HUES6 (cell line): ENCODE results near the gene ECEL1.
"Not testable (repeated sequence)": the region's sequence is repeated elsewhere in the genome, so short reads cannot be mapped to it uniquely, and the experiment has no call there.

Experiments used
- H3K27ac ChIP-seq: 2 replicates; pipeline ENCODE4 v1.7.0; 2013; ENCODE audit warnings: low read depth, mild to moderate bottlenecking, low read length, inconsistent platforms
- H3K27me3 ChIP-seq: 2 replicates; pipeline ENCODE4 v1.6.1; 2013; ENCODE audit warnings: low read length; ENCODE audit not compliant: control insufficient read depth, insufficient read depth
- H3K36me3 ChIP-seq: 2 replicates; pipeline ENCODE4 v1.6.1; 2013; ENCODE audit warnings: low read length; ENCODE audit not compliant: control insufficient read depth, insufficient read depth
- H3K4me1 ChIP-seq: 2 replicates; pipeline ENCODE4 v1.6.1; 2013; ENCODE audit warnings: low read length; ENCODE audit not compliant: control insufficient read depth, insufficient read depth
- H3K4me3 ChIP-seq: 2 replicates; pipeline ENCODE4 v1.5.1; 2013; ENCODE audit warnings: low read depth, low read length
- H3K9ac ChIP-seq: one replicate; pipeline ENCODE4 v1.6.1; 2013; ENCODE audit warnings: mild to moderate bottlenecking, low read length
- H3K9me3 ChIP-seq: 2 replicates; pipeline ENCODE4 v1.6.1; 2013; ENCODE audit warnings: low read depth, low read length; ENCODE audit not compliant: control insufficient read depth, insufficient read depth

The ECEL1 gene

DNA sequence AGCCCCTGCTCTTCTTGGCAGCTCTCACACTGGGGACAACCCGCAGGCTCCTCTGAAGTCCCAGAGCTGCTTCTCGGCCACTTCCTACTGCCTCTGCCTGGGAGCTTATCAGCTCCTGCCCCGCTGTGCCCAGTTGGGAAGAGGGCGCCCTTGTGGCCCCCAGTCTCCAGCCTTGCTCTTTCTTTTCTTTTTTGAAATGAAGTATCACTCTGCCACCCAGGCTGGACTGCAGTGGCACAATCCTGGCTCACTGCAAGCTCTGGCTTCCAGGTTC, 52.3 kb downstream of the ECEL1 start:
- Histone ChIP-seq H3K9me3 (no peaks in the 10 kb centered on the region), H3K9ac (no peak overlapping the region), H3K27me3 (peaks cover 2% of the 10 kb centered on the region; the same call in 1 of the 2 replicates), H3K36me3 (no peaks in the 10 kb centered on the region), H3K27ac (no peak overlapping the region), H3K4me3 (no peak overlapping the region), H3K4me1 (peaks cover 9% of the 10 kb centered on the region)

DNA sequence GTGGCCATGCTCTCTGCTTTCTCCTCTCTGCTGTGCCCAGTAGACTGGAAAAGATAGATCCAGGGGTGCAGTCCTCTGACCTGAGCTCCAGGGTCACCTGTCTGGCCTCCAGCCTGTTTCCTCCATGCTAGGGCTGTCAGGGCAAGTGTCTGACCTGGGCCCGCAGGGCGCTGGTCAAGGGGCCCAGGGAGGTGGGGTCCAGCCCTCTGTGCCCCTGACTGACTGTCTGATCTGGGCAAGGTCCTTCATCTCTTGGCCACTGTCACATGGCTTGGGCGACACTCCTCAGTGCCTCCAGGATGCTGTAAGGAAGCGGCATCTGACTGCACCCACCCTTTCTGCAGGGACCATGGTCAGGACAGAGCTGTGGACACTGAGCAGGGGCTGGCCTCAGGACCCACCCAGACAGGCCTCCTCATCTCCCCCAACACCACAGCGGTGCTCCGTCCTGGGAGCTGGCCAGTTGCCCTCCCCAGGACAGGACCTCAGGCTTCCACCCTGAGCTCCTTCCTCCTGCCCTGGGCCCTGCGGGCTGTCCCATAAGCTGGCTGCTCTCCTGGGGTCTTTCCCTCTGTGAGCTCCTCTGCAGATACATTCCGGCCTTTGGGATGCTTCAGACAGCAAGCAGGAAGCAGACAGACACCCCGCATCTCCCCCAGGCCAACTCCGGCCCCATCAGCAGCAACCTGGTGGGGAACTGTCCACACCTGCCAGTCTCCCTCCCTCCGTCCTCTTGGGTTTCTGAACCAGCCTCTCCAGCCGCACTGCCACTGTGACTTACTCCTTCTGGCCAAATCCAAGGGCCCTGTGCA, 52.9 kb downstream of the ECEL1 start:
- Histone ChIP-seq H3K27me3 (peaks cover under 1% of the 10 kb centered on the region; the same call in 1 of the 2 replicates), H3K4me3 (no peak overlapping the region), H3K4me1 (peaks cover 9% of the 10 kb centered on the region), H3K9ac (no peak overlapping the region), H3K9me3 (no peaks in the 10 kb centered on the region), H3K36me3 (no peaks in the 10 kb centered on the region), H3K27ac (no peak overlapping the region)

- Histone ChIP-seq H3K4me3 (no peak overlapping the region), H3K27me3 (no peaks in the 10 kb centered on the region), H3K27ac (no peak overlapping the region), H3K9ac (no peak overlapping the region), H3K9me3 (no peaks in the 10 kb centered on the region), H3K4me1 (peaks cover 9% of the 10 kb centered on the region), H3K36me3 (no peaks in the 10 kb centered on the region)
These were observed 53.5 kb downstream of the ECEL1 start for GRCh38 chr2:232434091-232434490.

- H3K27ac ChIP-seq, H3K9me3 ChIP-seq, H3K4me3 ChIP-seq, H3K36me3 ChIP-seq, H3K27me3 ChIP-seq, H3K4me1 ChIP-seq, H3K9ac ChIP-seq: not testable (repeated sequence)
These were observed 54.0 kb downstream of the ECEL1 start for GRCh38 chr2:232433622-232434021.

DNA sequence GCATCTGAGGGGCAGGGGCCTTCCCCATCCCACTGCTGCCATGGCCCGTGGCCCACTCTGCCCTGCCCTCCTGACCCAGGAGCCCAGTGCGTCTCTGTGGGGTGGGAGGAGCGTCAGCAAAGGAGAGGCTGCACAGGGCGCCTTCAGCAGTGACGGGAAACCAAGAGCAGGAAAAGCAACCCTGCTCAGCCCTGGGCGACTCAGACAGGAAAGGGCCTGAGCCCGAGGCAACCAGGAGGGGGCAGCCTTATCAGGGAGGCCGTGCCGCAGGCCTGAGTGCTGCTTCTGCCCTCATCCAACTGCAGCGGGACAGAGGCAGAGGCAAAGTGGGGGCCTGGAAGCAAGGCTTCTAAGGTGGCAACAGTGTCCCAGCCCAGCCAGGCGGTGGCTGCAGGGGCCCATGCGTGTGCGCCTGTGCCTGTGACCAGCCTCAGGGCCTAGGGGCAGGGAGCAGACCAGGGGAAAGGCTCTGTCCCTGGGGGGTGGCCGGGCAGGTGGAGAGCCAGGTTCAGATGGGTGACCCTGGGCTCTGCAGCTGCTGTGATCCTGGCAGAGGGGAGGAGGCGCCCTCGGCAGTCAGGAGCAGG, 54.9 kb downstream of the ECEL1 start:
- H3K4me1 ChIP-seq: peaks cover 9% of the 10 kb centered on the region
- no peaks in the 10 kb centered on the region for H3K9me3 ChIP-seq
- H3K9ac ChIP-seq: no peak overlapping the region
- no peak overlapping the region for H3K27ac ChIP-seq
- no peaks in the 10 kb centered on the region for H3K36me3 ChIP-seq
- no peaks in the 10 kb centered on the region for H3K27me3 ChIP-seq
- no peak overlapping the region for H3K4me3 ChIP-seq

DNA sequence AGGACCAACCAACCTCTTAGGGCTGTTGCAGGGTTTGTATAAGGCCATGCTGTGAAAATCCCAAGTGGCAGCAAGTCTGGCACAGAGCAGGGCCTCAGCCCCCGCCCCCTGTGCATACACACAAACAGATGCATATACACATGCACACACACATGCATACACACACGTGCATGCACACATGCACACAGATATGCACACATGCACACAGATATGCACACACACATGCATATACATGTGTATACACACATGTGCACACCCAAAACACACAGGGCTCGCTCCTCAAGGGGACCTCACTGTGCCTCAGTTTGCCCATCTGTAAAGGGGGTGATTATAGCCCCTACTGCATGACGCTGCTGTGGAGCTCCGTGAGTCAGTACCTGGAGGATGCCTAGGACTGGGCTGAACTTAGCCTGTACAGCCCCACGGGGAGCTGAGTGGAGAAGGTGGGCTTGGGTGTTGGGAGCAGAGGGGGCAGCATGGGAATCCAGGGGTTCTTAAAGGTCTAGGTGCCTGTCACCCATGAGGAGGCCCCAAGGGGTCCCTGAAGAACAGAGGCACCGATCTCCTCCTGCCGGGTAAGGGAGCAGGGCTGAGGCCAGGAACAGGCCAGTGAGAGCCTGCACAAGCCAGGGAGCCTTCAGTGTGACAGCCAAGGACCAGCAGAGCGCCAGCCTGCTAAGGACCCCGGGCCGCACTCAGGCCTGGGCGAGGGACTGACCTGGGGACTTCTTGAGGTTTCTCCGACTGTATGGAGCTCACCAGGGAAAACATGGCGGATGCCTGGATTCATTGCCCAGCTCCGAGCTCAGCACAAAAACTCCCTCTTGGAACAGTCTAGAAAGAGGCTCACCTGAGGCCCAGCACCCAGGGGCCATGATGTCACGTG, 55.7 kb downstream of the ECEL1 start:
- H3K9me3 ChIP-seq: no peaks in the 10 kb centered on the region
- H3K4me3 ChIP-seq: no peak overlapping the region
- no peaks in the 10 kb centered on the region for H3K36me3 ChIP-seq
- no peaks in the 10 kb centered on the region for H3K27me3 ChIP-seq
- no peak overlapping the region for H3K27ac ChIP-seq
- H3K9ac ChIP-seq: no peak overlapping the region
- peaks cover 9% of the 10 kb centered on the region for H3K4me1 ChIP-seq
